Mammary epithelial cell (primary cell): ENCODE data around the gene KCP.

ENCODE experiments used
- CTCF ChIP-seq, 2 donors: IDR thresholded peaks in 1 of 2; conservative IDR thresholded peaks in 1 of 2; 2 replicates each; pipeline ENCODE4 v1.5.1; 2011 to 2012; ENCODE audit warnings: inconsistent platforms in 2 of 2, low read length in 2 of 2, mild to moderate bottlenecking in 2 of 2, control low read depth in 1 of 2, low read depth in 1 of 2; ENCODE audit not compliant: insufficient read depth in 1 of 2; ENCODE audit errors: extremely low read depth in 1 of 2
- EZH2 ChIP-seq: IDR thresholded peaks from 2 replicates; pipeline ENCODE4 v1.6.1; 2012; ENCODE audit warnings: low read length, inconsistent platforms, borderline replicate concordance

- TF ChIP-seq CTCF (conservative IDR thresholded peaks at IDR 0.05 in 1 of 2, IDR thresholded peaks at IDR 0.05 in 1 of 2; ENCODE audit: extremely low read depth in 1 of 2, insufficient read depth in 1 of 2, low read depth in 1 of 2, low read length in 2 of 2) (no peak), EZH2 (no peak)
Observed at GRCh38 chr7:128891942-128892269, 18.6 kb downstream of the KCP start.
